Measurements from ENCODE around the gene ANXA11.

DNA sequence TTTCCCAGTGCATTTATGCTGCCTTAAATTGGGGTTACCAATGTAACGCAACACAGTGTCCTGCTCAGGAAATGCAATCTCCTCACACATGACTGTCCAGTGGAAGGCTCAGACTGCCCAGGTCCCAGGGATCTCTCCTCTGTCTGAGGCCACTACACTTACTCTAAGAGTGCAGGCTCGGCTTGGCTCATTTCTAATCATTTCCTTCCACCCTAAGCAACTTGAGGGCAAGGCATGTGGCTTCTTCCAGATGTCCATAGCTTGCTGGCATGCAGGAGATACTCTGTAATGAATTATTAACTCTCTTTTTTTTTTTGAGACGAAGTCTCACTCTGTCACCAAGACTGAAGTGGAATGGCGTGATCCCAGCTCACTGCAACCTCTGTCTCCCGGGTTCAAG lies 49.1 kb downstream of the ANXA11 start:
- TF ChIP-seq, protein P1, sequence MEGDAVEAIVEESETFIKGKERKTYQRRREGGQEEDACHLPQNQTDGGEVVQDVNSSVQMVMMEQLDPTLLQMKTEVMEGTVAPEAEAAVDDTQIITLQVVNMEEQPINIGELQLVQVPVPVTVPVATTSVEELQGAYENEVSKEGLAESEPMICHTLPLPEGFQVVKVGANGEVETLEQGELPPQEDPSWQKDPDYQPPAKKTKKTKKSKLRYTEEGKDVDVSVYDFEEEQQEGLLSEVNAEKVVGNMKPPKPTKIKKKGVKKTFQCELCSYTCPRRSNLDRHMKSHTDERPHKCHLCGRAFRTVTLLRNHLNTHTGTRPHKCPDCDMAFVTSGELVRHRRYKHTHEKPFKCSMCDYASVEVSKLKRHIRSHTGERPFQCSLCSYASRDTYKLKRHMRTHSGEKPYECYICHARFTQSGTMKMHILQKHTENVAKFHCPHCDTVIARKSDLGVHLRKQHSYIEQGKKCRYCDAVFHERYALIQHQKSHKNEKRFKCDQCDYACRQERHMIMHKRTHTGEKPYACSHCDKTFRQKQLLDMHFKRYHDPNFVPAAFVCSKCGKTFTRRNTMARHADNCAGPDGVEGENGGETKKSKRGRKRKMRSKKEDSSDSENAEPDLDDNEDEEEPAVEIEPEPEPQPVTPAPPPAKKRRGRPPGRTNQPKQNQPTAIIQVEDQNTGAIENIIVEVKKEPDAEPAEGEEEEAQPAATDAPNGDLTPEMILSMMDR (IDR thresholded peaks at IDR 0.05): no peak
- TF ChIP-seq POLR2A (IDR thresholded peaks at IDR 0.05): no peak

Measured in thyroid gland (tissue), 4 donors.